HL-60 (cell line): ENCODE data around the gene INTS3.

ENCODE experiments used
- CTCF ChIP-seq: IDR thresholded peaks from one replicate; pipeline ENCODE4 v1.5.1; 2011; ENCODE audit warnings: low read length, control low read depth, inconsistent platforms; ENCODE audit not compliant: insufficient read depth
- REST ChIP-seq: IDR thresholded peaks from 2 replicates; pipeline ENCODE4 v1.6.1; 2012; ENCODE audit warnings: low read depth; ENCODE audit not compliant: insufficient replicate concordance

GRCh38 chr1:153730468-153730988 is 2.7 kb downstream of the INTS3 start:
- TF ChIP-seq CTCF, result no peak
- no peak for TF ChIP-seq REST
